Activated CD8-positive, alpha-beta T cell treated with anti-CD3 and anti-CD28 coated beads, Interleukin-2, amount 10 ng/mL, durations not matched to agents 7 days and 5 days (primary cell): ENCODE measurements around the gene DPH7. TPM values are rescaled to one million over a fixed set of nuclear protein-coding genes. Genes with fewer than 3 reads are reported as not detected.
"Not testable (repeated sequence)": the region's sequence is repeated elsewhere in the genome, so short reads cannot be mapped to it uniquely, and the experiment has no call there.

Experiments used
- ATAC-seq: fragments of 150-1000 bp; cut with Tn5 transposase; one replicate; pipeline ENCODE4 v1.10.0; 2021; ENCODE audit warnings: moderate library complexity
- CTCF ChIA-PET: fragments of 350-600 bp; sonication (Branson Sonifier 250); formaldehyde crosslinking; loops from one replicate; lab custom pipeline; 2021; ENCODE audit warnings: antibody characterized with exemption; lab: Charles Lee
- POLR2A ChIA-PET: fragments of 350-600 bp; sonication (Branson Sonifier 250); formaldehyde crosslinking; loops from one replicate; lab custom pipeline; 2021; ENCODE audit warnings: antibody characterized with exemption; lab: Charles Lee
- DNase-seq: peaks from one replicate; pipeline ENCODE4 v3.0.0-alpha.2; 2020
- H3K27ac Mint-ChIP-seq: one replicate; pipeline ENCODE4 v1.8.0; 2021; ENCODE audit warnings: mild to moderate bottlenecking, mixed read lengths
- H3K27me3 Mint-ChIP-seq: one replicate; pipeline ENCODE4 v1.8.0; 2021; ENCODE audit warnings: low read depth, mixed read lengths
- H3K36me3 Mint-ChIP-seq: one replicate; pipeline ENCODE4 v1.8.0; 2021; ENCODE audit warnings: low read depth, mixed read lengths
- H3K4me1 Mint-ChIP-seq: one replicate; pipeline ENCODE4 v1.8.0; 2021; ENCODE audit warnings: low read depth, mixed read lengths
- H3K4me3 Mint-ChIP-seq: one replicate; pipeline ENCODE4 v1.8.0; 2021; ENCODE audit warnings: mild to moderate bottlenecking, mixed read lengths
- H3K9me3 Mint-ChIP-seq: one replicate; pipeline ENCODE4 v1.8.0; 2022; ENCODE audit warnings: mixed read lengths; ENCODE audit not compliant: insufficient read depth
- total RNA-seq, 2 experiments: library from RNA; stranded (reverse); gene quantifications; one replicate each; pipeline ENCODE4 v1.2.3, GENCODE V29; 2021

The DPH7 gene
- total RNA-seq, 2 experiments from 2014 or later = 36.8 to 37.1 TPM

DNA sequence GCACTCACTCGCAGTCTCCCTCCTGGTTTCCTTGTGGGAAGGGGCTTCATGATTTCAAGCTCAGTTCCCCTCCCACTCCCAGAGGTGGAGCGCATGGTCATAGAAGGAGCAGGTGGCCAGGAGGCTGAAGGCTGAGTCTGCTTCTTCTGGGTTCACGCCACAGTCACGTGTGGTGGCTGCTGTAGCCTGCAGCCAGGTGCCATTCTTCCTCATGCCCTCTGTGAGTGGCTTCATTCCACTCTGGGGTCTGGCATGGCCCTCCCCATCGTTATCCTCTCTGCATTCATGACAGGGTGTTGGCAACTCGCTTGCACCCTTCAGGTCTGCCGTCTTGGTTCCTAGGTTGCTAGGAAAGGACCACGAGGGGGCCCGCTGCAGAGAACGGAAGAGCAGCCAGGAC lies 23.5 kb downstream of the DPH7 start:
- H3K4me3 Mint-ChIP-seq = no peak overlapping the region
- no peak overlapping the region for H3K27ac Mint-ChIP-seq
- ChIA-PET CTCF (no interaction called here), POLR2A (no interaction called here)
- ATAC-seq (no peak), DNase-seq (no peak)
- H3K27me3 Mint-ChIP-seq = no peaks in the 10 kb centered on the region
- no peaks in the 10 kb centered on the region for H3K9me3 Mint-ChIP-seq
- peaks cover 37% of the 10 kb centered on the region for H3K36me3 Mint-ChIP-seq
- H3K4me1 Mint-ChIP-seq = peaks cover 10% of the 10 kb centered on the region

DNA sequence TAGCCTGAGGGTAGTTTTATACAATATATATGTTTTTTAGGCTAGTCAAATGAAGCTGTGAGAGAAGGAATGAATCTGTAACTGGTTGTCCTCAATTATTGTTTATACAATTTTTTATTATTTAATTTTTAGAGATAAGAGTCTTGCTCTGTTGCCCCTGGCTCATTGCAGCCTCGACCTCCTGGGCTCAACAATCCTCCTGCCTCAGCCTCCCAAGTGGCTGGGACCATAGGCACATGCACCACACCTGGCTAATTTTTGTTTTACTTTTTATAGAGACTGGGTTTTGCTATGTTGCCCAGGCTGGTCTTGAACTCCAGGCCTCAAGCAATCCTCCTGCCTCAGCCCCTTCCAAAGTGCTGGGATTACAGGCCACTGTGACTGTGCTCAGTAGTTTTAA lies 24.4 kb downstream of the DPH7 start:
- POLR2A ChIA-PET = interaction anchor here (0.5 kb wide), 1 partner anchor 38 kb away, joined by 3 read pairs; no protein-coding TSS in a partner anchor
- Mint-ChIP-seq H3K4me3 (no peak overlapping the region), H3K27ac (no peak overlapping the region), H3K4me1 (peaks cover 17% of the 10 kb centered on the region), H3K27me3 (no peaks in the 10 kb centered on the region), H3K9me3 (no peaks in the 10 kb centered on the region), H3K36me3 (peaks cover 31% of the 10 kb centered on the region)
- CTCF ChIA-PET = interaction anchor here (0.6 kb wide), 1 partner anchor 25 kb away, joined by 3 read pairs; no protein-coding TSS in a partner anchor
- no peak for ATAC-seq
- DNase-seq = no peak

DNA sequence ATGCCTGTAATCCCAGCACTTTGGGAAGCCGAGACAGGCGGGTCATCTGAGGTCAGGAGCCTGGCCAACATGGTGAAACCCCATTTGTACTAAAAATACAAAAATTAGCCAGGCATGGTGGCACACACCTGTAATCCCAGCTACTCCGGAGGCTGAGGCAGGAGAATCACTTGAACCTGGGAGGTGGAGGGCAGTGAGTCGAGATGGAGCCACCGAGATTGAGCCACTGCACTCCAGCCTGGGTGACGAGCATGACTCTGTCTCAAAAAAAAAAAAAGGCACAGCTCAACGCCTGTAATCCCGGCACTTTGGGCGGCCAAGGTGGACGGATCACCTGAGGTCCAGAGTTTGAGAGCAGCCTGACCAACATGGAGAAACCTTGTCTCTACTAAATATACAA lies 25.1 kb downstream of the DPH7 start:
- H3K27me3 Mint-ChIP-seq, H3K9me3 Mint-ChIP-seq, ATAC-seq, DNase-seq, CTCF ChIA-PET, H3K27ac Mint-ChIP-seq: not testable (repeated sequence)
- Mint-ChIP-seq H3K4me1 (peaks cover 18% of the 10 kb centered on the region), H3K36me3 (peaks cover 31% of the 10 kb centered on the region), H3K4me3 (peak overlapping the region; percentile 13)
- POLR2A ChIA-PET = interaction anchor here (0.5 to 1.2 kb wide), 2 partner anchors 22 to 39 kb away, joined by 3 to 5 read pairs; no protein-coding TSS in a partner anchor

DNA sequence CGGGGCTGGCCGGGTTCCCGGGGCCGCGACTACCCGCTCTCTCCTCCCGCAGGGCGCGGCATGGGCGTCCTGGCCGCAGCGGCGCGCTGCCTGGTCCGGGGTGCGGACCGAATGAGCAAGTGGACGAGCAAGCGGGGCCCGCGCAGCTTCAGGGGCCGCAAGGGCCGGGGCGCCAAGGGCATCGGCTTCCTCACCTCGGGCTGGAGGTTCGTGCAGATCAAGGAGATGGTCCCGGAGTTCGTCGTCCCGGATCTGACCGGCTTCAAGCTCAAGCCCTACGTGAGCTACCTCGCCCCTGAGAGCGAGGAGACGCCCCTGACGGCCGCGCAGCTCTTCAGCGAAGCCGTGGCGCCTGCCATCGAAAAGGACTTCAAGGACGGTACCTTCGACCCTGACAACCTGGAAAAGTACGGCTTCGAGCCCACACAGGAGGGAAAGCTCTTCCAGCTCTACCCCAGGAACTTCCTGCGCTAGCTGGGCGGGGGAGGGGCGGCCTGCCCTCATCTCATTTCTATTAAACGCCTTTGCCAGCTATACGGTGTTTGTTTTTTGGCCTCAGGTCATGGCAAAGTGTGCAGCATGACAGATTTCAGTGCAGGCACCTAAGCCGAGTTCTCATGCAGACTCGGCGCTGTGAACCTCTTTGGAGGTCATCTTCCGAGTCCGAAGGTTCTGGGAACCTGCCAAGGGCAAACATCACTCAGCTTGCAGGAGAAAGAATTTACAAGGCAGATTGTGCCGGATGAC lies 26.5 kb downstream of the DPH7 start:
- peaks cover 29% of the 10 kb centered on the region for H3K36me3 Mint-ChIP-seq
- H3K27me3 Mint-ChIP-seq = no peaks in the 10 kb centered on the region
- ChIA-PET POLR2A (interaction anchor here (0.9 to 1.5 kb wide), 5 partner anchors 11 to 311 kb away, joined by 3 to 7 read pairs (median 4); partner anchors contain the start of gene TUBB4B), CTCF (interaction anchor here (0.6 to 1.5 kb wide), 14 partner anchors 8 to 129 kb away, joined by 3 to 7 read pairs (median 4); partner anchors contain the start of genes EXD3 and NOXA1)
- ATAC-seq (peak; percentile 21), DNase-seq (no peak)
- peak overlapping the region; percentile 81 for H3K4me3 Mint-ChIP-seq
- H3K9me3 Mint-ChIP-seq = no peaks in the 10 kb centered on the region
- H3K27ac Mint-ChIP-seq = peak overlapping the region; percentile 80
- peaks cover 22% of the 10 kb centered on the region for H3K4me1 Mint-ChIP-seq

DNA sequence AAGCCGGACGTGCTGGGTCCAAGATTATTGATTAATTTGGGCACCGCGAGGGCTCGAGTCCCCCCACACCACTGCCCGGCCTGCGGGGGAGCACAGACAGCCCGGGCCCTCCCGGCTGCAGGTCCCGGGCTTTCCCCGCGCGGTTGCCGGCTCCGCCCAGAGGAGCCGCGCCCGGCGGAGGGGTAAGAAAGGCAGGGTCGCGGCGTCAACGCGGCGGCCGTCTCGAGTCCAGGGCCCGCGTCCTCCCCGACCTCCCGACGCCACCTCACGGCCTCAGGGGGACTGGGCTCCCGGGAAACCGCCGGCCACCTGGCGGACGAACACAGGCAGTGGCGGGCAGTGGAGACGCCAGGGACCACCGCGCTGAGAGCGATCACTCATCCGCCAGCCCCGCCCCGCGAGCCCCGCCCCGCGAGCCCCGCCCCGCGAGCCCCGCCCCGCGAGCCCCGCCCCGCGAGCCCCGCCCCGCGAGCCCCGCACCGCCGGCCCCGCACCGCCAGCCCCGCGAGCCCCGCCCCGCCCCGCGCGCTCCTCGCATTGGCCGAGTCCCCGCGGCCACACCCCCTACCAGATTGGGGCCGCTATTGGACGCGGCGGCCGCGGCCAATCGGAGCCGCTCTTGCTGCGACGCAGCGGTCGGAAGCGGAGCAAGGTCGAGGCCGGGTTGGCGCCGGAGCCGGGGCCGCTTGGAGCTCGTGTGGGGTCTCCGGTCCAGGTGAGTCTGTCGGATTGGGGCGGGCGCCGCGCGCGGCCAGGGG lies 27.3 kb downstream of the DPH7 start, which contains the start of gene MRPL41:
Gene MRPL41, plus strand, starts transcription at position 616 of the 758 bp plus-strand sequence. CDS start 203 bp downstream, outside the sequence.
- POLR2A ChIA-PET = interaction anchor here (0.9 to 1.5 kb wide), 5 partner anchors 10 to 311 kb away, joined by 3 to 7 read pairs (median 4); partner anchors contain the start of gene TUBB4B
- DNase-seq (peak; percentile 92), ATAC-seq (peak; percentile 93)
- Mint-ChIP-seq H3K4me1 (peaks cover 22% of the 10 kb centered on the region), H3K4me3 (peak within 1 kb of the TSS; percentile 81), H3K9me3 (no peaks in the 10 kb centered on the region), H3K27me3 (no peaks in the 10 kb centered on the region), H3K36me3 (peaks cover 27% of the 10 kb centered on the region), H3K27ac (peak within 1 kb of the TSS; percentile 80)
- CTCF ChIA-PET = interaction anchor here (0.6 to 2.0 kb wide), 15 partner anchors 9 to 129 kb away, joined by 3 to 7 read pairs (median 4); partner anchors contain the start of genes EXD3 and NOXA1

DNA sequence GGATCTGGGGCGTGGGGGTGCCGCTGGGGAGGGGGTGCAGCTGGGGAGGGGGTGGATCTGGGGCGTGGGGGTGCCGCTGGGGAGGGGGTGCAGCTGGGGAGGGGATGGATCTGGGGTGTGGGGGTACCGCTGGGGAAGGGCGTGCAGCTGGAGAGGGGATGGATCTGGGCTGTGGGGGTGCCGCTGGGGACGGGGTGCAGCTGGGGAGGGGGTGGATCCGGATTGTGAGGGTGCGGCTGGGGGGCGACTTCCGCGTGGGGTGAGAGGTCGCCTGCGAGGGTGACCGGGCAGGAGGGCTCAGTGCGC lies 27.8 kb downstream of the DPH7 start:
- peak overlapping the region; percentile 68 for H3K4me3 Mint-ChIP-seq
- peak overlapping the region; percentile 20 for H3K27ac Mint-ChIP-seq

DNA sequence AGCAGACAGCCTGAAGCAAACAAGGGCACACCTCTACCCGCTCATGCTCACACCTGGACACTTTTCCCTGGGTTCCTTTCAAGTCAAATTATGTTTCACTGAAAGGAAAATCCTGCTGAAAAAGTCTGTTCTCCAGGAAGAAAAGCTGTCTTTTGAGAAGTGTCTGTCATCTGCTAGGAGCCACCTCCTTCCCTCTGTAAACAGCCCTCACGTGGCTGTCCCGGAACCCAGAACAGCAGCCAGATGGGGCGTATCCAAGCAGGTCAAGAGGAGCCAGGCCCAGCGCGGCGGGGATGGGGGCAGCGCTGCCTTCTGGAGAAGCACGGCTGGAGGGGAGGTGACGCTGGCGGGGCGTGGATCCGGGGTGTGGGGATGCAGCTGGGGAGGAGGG lies 28.5 kb downstream of the DPH7 start, which contains the start of gene PNPLA7:
Gene PNPLA7, minus strand, starts transcription at position 172 of the 391 bp plus-strand sequence. CDS start 205 bp downstream, outside the sequence.
- POLR2A ChIA-PET = no interaction called here
- DNase-seq (peak; percentile 72), ATAC-seq (peak; percentile 23)
- CTCF ChIA-PET = interaction anchor here (2.0 kb wide), 1 partner anchor 15 kb away, joined by 7 read pairs; no protein-coding TSS in a partner anchor
- Mint-ChIP-seq H3K4me3 (peak within 1 kb of the TSS; percentile 79), H3K27ac (peak within 1 kb of the TSS; percentile 87), H3K27me3 (no peaks in the 10 kb centered on the region), H3K4me1 (peaks cover 22% of the 10 kb centered on the region), H3K36me3 (peaks cover 19% of the 10 kb centered on the region), H3K9me3 (no peaks in the 10 kb centered on the region)

More for the DNA sequence above, 27.8 kb downstream of the DPH7 start:
- H3K9me3 Mint-ChIP-seq, POLR2A ChIA-PET, DNase-seq, H3K27me3 Mint-ChIP-seq: not testable (repeated sequence)
- Mint-ChIP-seq H3K36me3 (peaks cover 22% of the 10 kb centered on the region), H3K4me1 (peaks cover 22% of the 10 kb centered on the region)
- peak; percentile 5 for ATAC-seq
- CTCF ChIA-PET = interaction anchor here (2.0 kb wide), 1 partner anchor 16 kb away, joined by 7 read pairs; no protein-coding TSS in a partner anchor

DNA sequence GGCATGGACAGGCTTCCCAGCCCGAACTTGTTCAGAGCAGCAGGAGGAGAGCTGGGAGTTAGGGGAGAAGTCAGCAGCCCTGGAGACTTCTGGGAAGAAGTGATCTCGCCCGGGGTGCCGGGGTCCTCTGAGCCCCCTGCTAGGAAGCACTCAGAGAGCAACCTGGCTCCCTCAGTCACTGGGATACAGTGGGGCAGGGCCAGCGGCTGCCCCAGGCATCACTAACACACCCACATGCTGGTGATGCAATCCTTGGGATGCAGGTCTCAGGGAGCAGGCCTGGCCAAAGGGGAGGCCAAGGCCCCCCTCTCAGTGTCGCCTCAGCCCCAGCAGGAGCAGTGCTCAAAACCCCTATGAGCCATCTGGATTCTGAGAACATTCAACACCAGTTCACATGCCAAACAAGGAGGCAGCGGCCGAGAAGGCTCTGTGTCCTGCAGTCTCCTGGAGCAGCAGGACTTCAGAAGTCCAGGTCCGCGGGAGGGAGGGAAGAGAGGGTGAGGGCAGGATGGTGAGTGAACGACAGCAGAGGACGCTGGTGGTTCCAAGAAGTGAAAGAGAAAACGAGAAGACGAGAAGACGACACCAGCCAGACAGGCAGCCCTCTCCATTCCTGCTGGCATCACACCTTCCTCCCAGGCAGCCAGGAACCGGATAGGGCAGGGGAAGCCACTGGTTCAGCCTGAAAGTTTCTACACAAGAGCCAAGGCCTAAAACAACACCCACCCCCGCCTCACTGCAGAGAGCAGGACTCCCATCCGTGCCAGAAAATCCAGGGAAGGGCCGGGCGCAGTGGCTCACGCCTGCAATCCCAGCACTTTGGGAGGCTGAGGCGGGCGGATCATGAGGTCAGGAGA lies 30.8 kb downstream of the DPH7 start:
- Mint-ChIP-seq H3K4me3 (no peak overlapping the region), H3K27ac (no peak overlapping the region), H3K9me3 (no peaks in the 10 kb centered on the region), H3K36me3 (peaks cover 6% of the 10 kb centered on the region), H3K4me1 (peaks cover 27% of the 10 kb centered on the region), H3K27me3 (no peaks in the 10 kb centered on the region)
- no peak for DNase-seq
- ChIA-PET POLR2A (no interaction called here), CTCF (no interaction called here)
- no peak for ATAC-seq

DNA sequence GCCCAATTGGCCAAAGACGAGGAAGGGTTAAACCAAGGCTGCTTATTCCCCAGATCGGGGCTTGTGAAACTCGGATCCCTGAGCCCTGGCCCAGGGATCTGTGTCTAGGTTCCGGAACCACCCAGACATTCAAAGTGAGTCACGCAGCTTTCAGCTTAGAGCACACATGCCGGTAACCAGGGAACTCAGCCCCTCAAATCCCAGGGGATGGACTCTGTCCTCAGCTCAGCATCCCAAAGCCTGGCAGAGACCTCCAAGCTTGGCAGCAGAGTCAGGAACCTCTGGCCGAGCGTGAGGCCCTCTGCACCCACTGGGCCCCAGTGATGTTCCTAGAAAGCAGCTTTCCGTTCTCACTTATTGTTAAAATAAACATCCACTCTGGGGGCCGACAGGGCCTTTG lies 33.6 kb downstream of the DPH7 start:
- ATAC-seq = no peak
- Mint-ChIP-seq H3K27ac (no peak overlapping the region), H3K9me3 (no peaks in the 10 kb centered on the region), H3K36me3 (no peaks in the 10 kb centered on the region), H3K4me3 (no peak overlapping the region), H3K27me3 (no peaks in the 10 kb centered on the region), H3K4me1 (peaks cover 22% of the 10 kb centered on the region)
- no peak for DNase-seq
- ChIA-PET CTCF (interaction anchor here (1.1 to 1.3 kb wide), 3 partner anchors 10 to 122 kb away, joined by 4 to 6 read pairs (median 4); partner anchors contain the start of genes EXD3 and NOXA1), POLR2A (no interaction called here)

DNA sequence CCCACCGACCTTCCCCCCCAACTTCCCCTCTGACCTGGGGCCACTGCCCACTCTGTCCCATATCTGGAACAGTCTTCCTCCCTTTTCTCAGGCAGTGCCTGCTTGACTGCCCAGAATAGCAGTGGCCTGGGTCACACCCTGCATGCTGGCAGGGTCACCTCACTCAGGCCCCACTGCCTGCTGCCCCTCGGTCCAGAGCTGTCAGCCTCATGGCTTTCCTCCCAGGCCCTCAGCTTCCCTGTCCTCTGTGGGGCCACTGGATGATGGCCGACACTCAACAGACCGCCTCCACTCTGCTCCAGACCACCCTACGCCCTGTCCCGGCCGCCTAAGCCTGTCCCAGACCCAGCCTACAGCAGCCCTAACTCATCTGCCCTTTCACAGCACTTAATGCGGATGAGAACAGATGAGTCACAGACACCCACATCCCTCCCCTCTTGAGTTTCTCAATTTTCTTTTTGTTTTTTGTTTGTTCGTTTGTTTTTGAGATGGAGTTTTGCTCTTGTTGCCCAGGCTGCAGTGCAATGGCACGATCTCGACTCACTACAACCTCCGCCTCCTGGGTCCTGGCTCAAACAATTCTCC lies 34.5 kb downstream of the DPH7 start:
- Mint-ChIP-seq H3K36me3 (no peaks in the 10 kb centered on the region), H3K9me3 (no peaks in the 10 kb centered on the region), H3K4me1 (peaks cover 16% of the 10 kb centered on the region), H3K27me3 (no peaks in the 10 kb centered on the region), H3K27ac (peak overlapping the region; percentile 49), H3K4me3 (no peak overlapping the region)
- ChIA-PET POLR2A (no interaction called here), CTCF (interaction anchor here (1.1 kb wide), 1 partner anchor 13 kb away, joined by 4 read pairs; no protein-coding TSS in a partner anchor)
- DNase-seq (no peak), ATAC-seq (no peak)
